ENCODE data around the gene PDZD2. TPM values are rescaled to one million over a fixed set of nuclear protein-coding genes. Genes with fewer than 3 reads are reported as not detected.
"Not testable (repeated sequence)": the region's sequence is repeated elsewhere in the genome, so short reads cannot be mapped to it uniquely, and the experiment has no call there.

The PDZD2 gene
- total and polyA plus RNA-seq, 9 donors: 4.6 to 12.6 (median 7.9) TPM

GRCh38 chr5:32108167-32108566 lies 469.2 kb downstream of the PDZD2 start:
- H3K4me1 ChIP-seq (ENCODE audit: control insufficient read depth, insufficient read depth, low read length): no peaks in the 10 kb centered on the region
- no peaks in the 10 kb centered on the region for H3K9me3 ChIP-seq (replicated peaks; ENCODE audit: control insufficient read depth, low read depth, low read length)
- no peak for DNase-seq
- H3K27ac ChIP-seq (ENCODE audit: low read length): no peak overlapping the region
- peaks cover 61% of the 10 kb centered on the region for H3K36me3 ChIP-seq (ENCODE audit: control insufficient read depth, insufficient read depth, low read length)
- WGBS (ENCODE audit: insufficient coverage): no CpG with 5 or more reads among the region's 4 CpGs
- no peak overlapping the region for H3K4me3 ChIP-seq (ENCODE audit: low read length)
- no peaks in the 10 kb centered on the region for H3K27me3 ChIP-seq (ENCODE audit: control insufficient read depth, insufficient read depth, low read length)

GRCh38 chr5:32109236-32109635 lies 470.3 kb downstream of the PDZD2 start:
- 75% methylated on average over 5 of the region's 10 CpGs for WGBS (ENCODE audit: insufficient coverage)
- no peak overlapping the region for H3K27ac ChIP-seq (ENCODE audit: low read length)
- no peak for DNase-seq
- H3K4me1 ChIP-seq (ENCODE audit: control insufficient read depth, insufficient read depth, low read length): no peaks in the 10 kb centered on the region
- no peaks in the 10 kb centered on the region for H3K27me3 ChIP-seq (ENCODE audit: control insufficient read depth, insufficient read depth, low read length)
- H3K36me3 ChIP-seq (ENCODE audit: control insufficient read depth, insufficient read depth, low read length): peaks cover 57% of the 10 kb centered on the region
- no peak overlapping the region for H3K4me3 ChIP-seq (ENCODE audit: low read length)
- no peaks in the 10 kb centered on the region for H3K9me3 ChIP-seq (replicated peaks; ENCODE audit: control insufficient read depth, low read depth, low read length)

- H3K9me3 ChIP-seq (replicated peaks; ENCODE audit: control insufficient read depth, low read depth, low read length): no peaks in the 10 kb centered on the region
- H3K36me3 ChIP-seq (ENCODE audit: control insufficient read depth, insufficient read depth, low read length): peaks cover 52% of the 10 kb centered on the region
- peak; percentile 65 for DNase-seq
- H3K27me3 ChIP-seq (ENCODE audit: control insufficient read depth, insufficient read depth, low read length): no peaks in the 10 kb centered on the region
- no CpG with 5 or more reads among the region's 5 CpGs for WGBS (ENCODE audit: insufficient coverage)
- H3K4me1 ChIP-seq (ENCODE audit: control insufficient read depth, insufficient read depth, low read length): no peaks in the 10 kb centered on the region
- no peak overlapping the region for H3K27ac ChIP-seq (ENCODE audit: low read length)
- H3K4me3 ChIP-seq (ENCODE audit: low read length): no peak overlapping the region
Measured at GRCh38 chr5:32110111-32110696, 471.3 kb downstream of the PDZD2 start.

- no peak for DNase-seq
Measured at GRCh38 chr5:32115985-32116384, 477.1 kb downstream of the PDZD2 start.

GRCh38 chr5:32116574-32117313 lies 477.8 kb downstream of the PDZD2 start:
- Histone ChIP-seq H3K4me1 (ENCODE audit: control insufficient read depth, insufficient read depth, low read length) (no peaks in the 10 kb centered on the region), H3K27me3 (ENCODE audit: control insufficient read depth, insufficient read depth, low read length) (no peaks in the 10 kb centered on the region), H3K4me3 (ENCODE audit: low read length) (no peak overlapping the region), H3K36me3 (ENCODE audit: control insufficient read depth, insufficient read depth, low read length) (peaks cover 21% of the 10 kb centered on the region), H3K27ac (ENCODE audit: low read length) (no peak overlapping the region), H3K9me3 (replicated peaks; ENCODE audit: control insufficient read depth, low read depth, low read length) (no peaks in the 10 kb centered on the region)
- no peak for DNase-seq
- WGBS (ENCODE audit: insufficient coverage): 86% methylated on average over 1 of the region's 4 CpGs

More at GRCh38 chr5:32115985-32116384, 477.1 kb downstream of the PDZD2 start:
- no peaks in the 10 kb centered on the region for H3K9me3 ChIP-seq (replicated peaks; ENCODE audit: control insufficient read depth, low read depth, low read length)
- no peaks in the 10 kb centered on the region for H3K27me3 ChIP-seq (ENCODE audit: control insufficient read depth, insufficient read depth, low read length)
- WGBS (ENCODE audit: insufficient coverage): 83% methylated on average over 1 of the region's 3 CpGs
- no peak overlapping the region for H3K4me3 ChIP-seq (ENCODE audit: low read length)
- H3K36me3 ChIP-seq (ENCODE audit: control insufficient read depth, insufficient read depth, low read length): peaks cover 27% of the 10 kb centered on the region
- H3K27ac ChIP-seq (ENCODE audit: low read length): no peak overlapping the region
- H3K4me1 ChIP-seq (ENCODE audit: control insufficient read depth, insufficient read depth, low read length): no peaks in the 10 kb centered on the region

- not testable (repeated sequence) for H3K9me3 ChIP-seq (replicated peaks; ENCODE audit: control insufficient read depth, low read depth, low read length); H3K27ac ChIP-seq (ENCODE audit: low read length); DNase-seq; H3K4me1 ChIP-seq (ENCODE audit: control insufficient read depth, insufficient read depth, low read length); H3K36me3 ChIP-seq (ENCODE audit: control insufficient read depth, insufficient read depth, low read length); H3K27me3 ChIP-seq (ENCODE audit: control insufficient read depth, insufficient read depth, low read length); H3K4me3 ChIP-seq (ENCODE audit: low read length)
- 95% methylated on average over 6 of the region's 8 CpGs for WGBS (ENCODE audit: insufficient coverage)
Measured at GRCh38 chr5:32118922-32119321, 480.0 kb downstream of the PDZD2 start.

GRCh38 chr5:32123058-32123805 lies 484.3 kb downstream of the PDZD2 start:
- Histone ChIP-seq H3K4me1 (ENCODE audit: control insufficient read depth, insufficient read depth, low read length) (no peaks in the 10 kb centered on the region), H3K36me3 (ENCODE audit: control insufficient read depth, insufficient read depth, low read length) (peaks cover 20% of the 10 kb centered on the region), H3K9me3 (replicated peaks; ENCODE audit: control insufficient read depth, low read depth, low read length) (no peaks in the 10 kb centered on the region), H3K27me3 (ENCODE audit: control insufficient read depth, insufficient read depth, low read length) (no peaks in the 10 kb centered on the region), H3K27ac (ENCODE audit: low read length) (no peak overlapping the region), H3K4me3 (ENCODE audit: low read length) (no peak overlapping the region)
- WGBS (ENCODE audit: insufficient coverage): 100% methylated on average over 1 of the region's 8 CpGs
- DNase-seq: no peak

- Histone ChIP-seq H3K36me3 (ENCODE audit: control insufficient read depth, insufficient read depth, low read length) (peaks cover 18% of the 10 kb centered on the region), H3K27me3 (ENCODE audit: control insufficient read depth, insufficient read depth, low read length) (no peaks in the 10 kb centered on the region), H3K4me1 (ENCODE audit: control insufficient read depth, insufficient read depth, low read length) (no peaks in the 10 kb centered on the region), H3K4me3 (ENCODE audit: low read length) (no peak overlapping the region), H3K9me3 (replicated peaks; ENCODE audit: control insufficient read depth, low read depth, low read length) (no peaks in the 10 kb centered on the region), H3K27ac (ENCODE audit: low read length) (no peak overlapping the region)
- no peak for DNase-seq
- no CpG with 5 or more reads among the region's 6 CpGs for WGBS (ENCODE audit: insufficient coverage)
Measured at GRCh38 chr5:32123889-32124676, 485.2 kb downstream of the PDZD2 start.

- peaks cover 18% of the 10 kb centered on the region for H3K36me3 ChIP-seq (ENCODE audit: control insufficient read depth, insufficient read depth, low read length)
Measured at GRCh38 chr5:32126691-32127090, 487.8 kb downstream of the PDZD2 start.

GRCh38 chr5:32127711-32128110 lies 488.8 kb downstream of the PDZD2 start:
- Histone ChIP-seq H3K36me3 (ENCODE audit: control insufficient read depth, insufficient read depth, low read length) (peaks cover 18% of the 10 kb centered on the region), H3K27ac (ENCODE audit: low read length) (no peak overlapping the region), H3K4me1 (ENCODE audit: control insufficient read depth, insufficient read depth, low read length) (no peaks in the 10 kb centered on the region), H3K4me3 (ENCODE audit: low read length) (no peak overlapping the region), H3K9me3 (replicated peaks; ENCODE audit: control insufficient read depth, low read depth, low read length) (no peaks in the 10 kb centered on the region), H3K27me3 (ENCODE audit: control insufficient read depth, insufficient read depth, low read length) (no peaks in the 10 kb centered on the region)
- DNase-seq: no peak
- 77% methylated on average over 3 of the region's 3 CpGs for WGBS (ENCODE audit: insufficient coverage)

More at GRCh38 chr5:32126691-32127090, 487.8 kb downstream of the PDZD2 start:
- Histone ChIP-seq H3K27me3 (ENCODE audit: control insufficient read depth, insufficient read depth, low read length) (no peaks in the 10 kb centered on the region), H3K27ac (ENCODE audit: low read length) (no peak overlapping the region), H3K9me3 (replicated peaks; ENCODE audit: control insufficient read depth, low read depth, low read length) (no peaks in the 10 kb centered on the region), H3K4me3 (ENCODE audit: low read length) (no peak overlapping the region), H3K4me1 (ENCODE audit: control insufficient read depth, insufficient read depth, low read length) (no peaks in the 10 kb centered on the region)
- WGBS (ENCODE audit: insufficient coverage): no CpG with 5 or more reads among the region's 1 CpG
- DNase-seq: peak; percentile 28
